ENCODE measurements around the gene PTGS1. TPM values are rescaled to one million over a fixed set of nuclear protein-coding genes. Genes with fewer than 3 reads are reported as not detected.

The PTGS1 gene
- total and polyA plus RNA-seq, 2 donors (not counting 1 experiment from before 2014, with no cell fraction given), result 9.5 to 15.3 TPM

DNA sequence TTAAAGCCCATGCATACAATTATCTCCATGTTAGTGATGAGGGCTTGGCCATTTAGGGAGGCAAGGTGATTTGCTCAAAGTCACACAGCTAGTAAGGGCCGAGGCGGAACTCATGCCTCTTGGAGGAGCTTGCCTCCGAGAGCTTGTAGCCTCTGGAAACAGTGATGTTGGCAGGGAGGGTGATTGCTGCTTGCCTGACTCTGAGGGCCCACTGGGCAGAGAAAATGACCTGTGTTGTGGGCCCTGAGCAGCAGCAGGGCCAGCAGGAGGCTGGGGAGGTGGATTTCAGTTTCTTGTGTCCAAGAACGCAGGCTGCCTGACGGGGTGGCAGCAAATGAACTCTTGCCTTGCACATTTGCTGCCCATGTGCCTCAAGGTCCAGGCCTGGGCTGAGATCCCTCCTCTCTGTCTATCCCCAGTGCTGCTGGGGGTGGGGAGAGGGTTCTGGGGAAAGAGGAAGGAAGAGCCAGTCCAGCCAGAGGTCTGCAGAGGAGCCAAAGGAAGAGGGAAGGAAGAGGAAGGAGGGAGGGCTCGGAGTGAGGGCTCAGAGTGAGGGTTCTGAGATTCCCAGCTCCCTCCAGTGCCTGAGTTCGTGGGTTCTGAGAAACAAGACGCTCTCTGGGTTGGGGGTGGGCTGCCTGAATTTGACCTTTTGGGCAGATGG is 16.2 kb upstream of the PTGS1 start:
- Histone ChIP-seq H3K27me3 (replicated peaks in 1 of 4; ENCODE audit: control extremely low read depth in 1 of 4, control insufficient read depth in 3 of 4, insufficient read depth in 4 of 4, low read length in 3 of 4) (peaks cover 0 to 11% (median 0%) of the 10 kb centered on the region in 4 experiments), H3K36me3 (replicated peaks in 1 of 2; ENCODE audit: control extremely low read depth in 1 of 2, control insufficient read depth in 1 of 2, extremely low read depth in 1 of 2, insufficient read depth in 2 of 2, low read length in 1 of 2) (no peaks in the 10 kb centered on the region), H3K4me2 (replicated peaks; ENCODE audit: low read depth, low read length, poor library complexity, severe bottlenecking) (no peak overlapping the region), H3K4me1 (ENCODE audit: control insufficient read depth in 2 of 2, insufficient read depth in 2 of 2, low read length in 2 of 2) (no peaks in the 10 kb centered on the region), H4K20me1 (ENCODE audit: control insufficient read depth, insufficient read depth, low read length, poor library complexity, severe bottlenecking) (no peaks in the 10 kb centered on the region), H3K4me3 (ENCODE audit: control extremely low read depth in 1 of 5, extremely low read depth in 1 of 5, insufficient read depth in 1 of 5, low read depth in 2 of 5, low read length in 4 of 5) (no peak overlapping the region), H2AFZ (ENCODE audit: insufficient read depth, low read depth, low read length, poor library complexity, severe bottlenecking) (no peak overlapping the region), H3K9me3 (ENCODE audit: control extremely low read depth in 1 of 3, control insufficient read depth in 2 of 3, insufficient read depth in 1 of 3, low read length in 2 of 3) (peaks cover 0 to 25% (median 0%) of the 10 kb centered on the region in 3 donors), H3K27ac (ENCODE audit: low read length in 2 of 2) (no peak overlapping the region), H3K9ac (ENCODE audit: low read length) (no peak overlapping the region), H3K79me2 (ENCODE audit: control insufficient read depth, insufficient read depth, low read length) (no peaks in the 10 kb centered on the region)
- TF ChIP-seq EZH2 (IDR thresholded peaks at IDR 0.05; ENCODE audit: borderline replicate concordance, insufficient read depth, low read depth, low read length, poor library complexity, severe bottlenecking), result no peak
- no peak for TF ChIP-seq CTCF (IDR thresholded peaks at IDR 0.05)
- no peak for ATAC-seq (ENCODE audit: low read depth)
- peaks cover 13% of the 10 kb centered on the region for H3K9me3 Mint-ChIP-seq (ENCODE audit: insufficient read depth)
- H3K4me1 Mint-ChIP-seq, result no peaks in the 10 kb centered on the region
- H3K27me3 Mint-ChIP-seq, result peaks cover 13% of the 10 kb centered on the region
- CTCF ChIA-PET, result interaction anchor here (1.3 to 15.5 kb wide), 3 partner anchors 8 to 256 kb away, joined by 3 to 323 read pairs (median 6); no protein-coding TSS in a partner anchor
- POLR2A ChIA-PET, result no interaction called here
- 79% methylated on average over 8 of the region's 8 CpGs for whole genome bisulfite sequencing (ENCODE audit: insufficient coverage)
- intact Hi-C loops (cut with micrococcal nuclease), result no loop called here
- no peak overlapping the region for H3K4me3 Mint-ChIP-seq
- no peak overlapping the region for H3K27ac Mint-ChIP-seq
- no peak for DNase-seq

- 80% methylated on average over 2 of the region's 4 CpGs for WGBS (ENCODE audit: insufficient coverage)
- intact Hi-C loops (cut with micrococcal nuclease), result no loop called here
- H3K4me2 ChIP-seq (replicated peaks; ENCODE audit: low read depth, low read length, poor library complexity, severe bottlenecking), result no peak overlapping the region
- ATAC-seq (ENCODE audit: low read depth), result no peak
- peaks cover 13% of the 10 kb centered on the region for H3K9me3 Mint-ChIP-seq (ENCODE audit: insufficient read depth)
- no peak for DNase-seq
- H3K27ac ChIP-seq (ENCODE audit: low read length in 2 of 2), result no peak overlapping the region
- H3K27me3 Mint-ChIP-seq, result peaks cover 7% of the 10 kb centered on the region
- peaks cover 0 to 25% (median 0%) of the 10 kb centered on the region in 3 donors for H3K9me3 ChIP-seq (ENCODE audit: control extremely low read depth in 1 of 3, control insufficient read depth in 2 of 3, insufficient read depth in 1 of 3, low read length in 2 of 3)
- ChIA-PET CTCF (interaction anchor here (1.3 to 1.5 kb wide), 2 partner anchors 9 to 257 kb away, joined by 3 to 6 read pairs; no protein-coding TSS in a partner anchor), POLR2A (no interaction called here)
- no peak overlapping the region for H3K9ac ChIP-seq (ENCODE audit: low read length)
- H3K79me2 ChIP-seq (ENCODE audit: control insufficient read depth, insufficient read depth, low read length), result no peaks in the 10 kb centered on the region
- H3K4me3 ChIP-seq (ENCODE audit: control extremely low read depth in 1 of 5, extremely low read depth in 1 of 5, insufficient read depth in 1 of 5, low read depth in 2 of 5, low read length in 4 of 5), result no peak overlapping the region
- no peak overlapping the region for H2AFZ ChIP-seq (ENCODE audit: insufficient read depth, low read depth, low read length, poor library complexity, severe bottlenecking)
- H3K27ac Mint-ChIP-seq, result no peak overlapping the region
- no peaks in the 10 kb centered on the region for H3K36me3 ChIP-seq (replicated peaks in 1 of 2; ENCODE audit: control extremely low read depth in 1 of 2, control insufficient read depth in 1 of 2, extremely low read depth in 1 of 2, insufficient read depth in 2 of 2, low read length in 1 of 2)
- peaks cover 0 to 4% (median 0%) of the 10 kb centered on the region in 4 experiments for H3K27me3 ChIP-seq (replicated peaks in 1 of 4; ENCODE audit: control extremely low read depth in 1 of 4, control insufficient read depth in 3 of 4, insufficient read depth in 4 of 4, low read length in 3 of 4)
- no peak overlapping the region for H3K4me3 Mint-ChIP-seq
- TF ChIP-seq CTCF (IDR thresholded peaks at IDR 0.05) (no peak), EZH2 (IDR thresholded peaks at IDR 0.05; ENCODE audit: borderline replicate concordance, insufficient read depth, low read depth, low read length, poor library complexity, severe bottlenecking) (no peak)
- no peaks in the 10 kb centered on the region for H3K4me1 ChIP-seq (ENCODE audit: control insufficient read depth in 2 of 2, insufficient read depth in 2 of 2, low read length in 2 of 2)
- H4K20me1 ChIP-seq (ENCODE audit: control insufficient read depth, insufficient read depth, low read length, poor library complexity, severe bottlenecking), result no peaks in the 10 kb centered on the region
- no peaks in the 10 kb centered on the region for H3K4me1 Mint-ChIP-seq
These were observed 15.4 kb upstream of the PTGS1 start for GRCh38 chr9:122355336-122355875.
